Fibroblast of skin of scalp (primary cell): ENCODE results near the gene PELI3.
"Not testable (repeated sequence)": the region's sequence is repeated elsewhere in the genome, so short reads cannot be mapped to it uniquely, and the experiment has no call there.

Source experiments
- DNase-seq: peaks from one replicate; pipeline ENCODE4 v3.0.0-alpha.2; 2013

The PELI3 gene

DNA sequence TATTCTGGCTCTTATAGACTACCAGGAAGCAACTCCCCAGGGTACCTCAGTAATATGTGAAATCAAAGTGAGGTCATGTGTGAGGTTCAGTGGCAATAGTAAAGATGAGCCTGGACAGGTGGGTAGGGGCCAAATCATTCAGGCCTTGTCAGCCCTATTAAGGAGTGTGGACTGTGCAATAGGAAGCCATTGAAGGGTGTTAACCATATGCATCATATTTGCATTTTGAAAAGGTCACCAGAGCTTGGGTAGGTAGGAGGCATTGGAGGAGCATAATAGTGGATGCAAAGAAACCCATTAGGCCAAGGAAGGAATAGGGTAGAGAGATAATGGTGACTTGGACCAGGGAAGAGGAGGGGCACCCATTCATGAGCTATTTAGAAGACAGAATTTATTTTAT is 19.7 kb upstream of the PELI3 start:
- DNase-seq: no peak

DNA sequence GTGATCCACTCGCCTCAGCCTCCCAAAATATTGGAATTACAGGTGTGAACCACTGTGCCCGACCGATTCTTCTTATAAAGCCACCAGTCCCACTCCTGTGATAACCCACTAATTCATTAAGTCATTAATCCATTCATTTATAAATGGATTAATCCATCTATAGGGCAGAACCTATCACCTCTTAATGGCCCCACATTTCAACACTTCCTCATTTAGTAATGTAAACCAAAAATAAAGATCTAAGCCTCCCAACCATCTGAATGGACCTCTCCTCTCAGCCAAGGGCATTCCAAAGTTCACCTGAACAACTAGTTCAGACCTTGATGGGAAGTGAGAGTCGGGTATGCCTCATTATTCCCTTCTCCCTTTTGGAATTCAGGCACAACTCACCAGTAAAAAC is 18.2 kb upstream of the PELI3 start:
- DNase-seq: no peak

DNA sequence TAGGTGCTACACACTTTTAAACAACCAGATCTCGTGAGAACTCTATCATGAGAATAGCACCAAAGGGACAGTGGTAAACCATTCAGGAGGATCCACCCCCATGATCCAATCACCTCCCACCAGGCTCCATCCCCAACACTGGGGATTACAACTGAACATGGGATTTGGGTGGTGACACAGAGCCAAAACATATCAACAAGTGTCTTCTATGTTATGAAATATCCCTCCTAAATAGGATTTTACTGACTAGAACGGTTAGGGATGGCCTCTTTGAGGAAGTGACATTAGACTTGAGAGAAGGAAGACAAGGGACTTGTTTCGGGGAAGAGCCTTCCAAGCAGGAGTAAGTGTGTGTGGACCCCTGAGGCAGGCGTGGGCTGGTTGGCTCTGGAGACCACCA is 16.1 kb upstream of the PELI3 start:
- no peak for DNase-seq

DNA sequence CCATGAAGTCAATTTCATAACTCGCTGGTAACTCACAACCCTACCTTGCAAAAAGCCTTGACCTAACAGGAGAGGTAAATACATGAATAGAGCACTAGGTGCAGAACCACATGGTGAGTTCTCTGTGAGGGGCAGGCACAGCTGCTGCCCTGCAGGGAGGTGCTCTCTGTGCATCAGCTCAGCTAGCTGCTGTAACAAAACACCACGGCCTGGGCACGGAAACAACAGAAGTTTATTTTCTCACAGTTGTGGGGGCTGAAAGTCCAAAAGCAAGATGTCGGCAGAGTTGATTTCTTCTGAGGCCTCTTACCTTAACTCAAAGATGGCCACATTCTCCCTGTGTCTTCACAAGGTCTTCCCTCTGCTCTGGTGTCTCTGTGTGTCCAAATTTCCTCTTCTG is 15.0 kb upstream of the PELI3 start:
- no peak for DNase-seq

DNA sequence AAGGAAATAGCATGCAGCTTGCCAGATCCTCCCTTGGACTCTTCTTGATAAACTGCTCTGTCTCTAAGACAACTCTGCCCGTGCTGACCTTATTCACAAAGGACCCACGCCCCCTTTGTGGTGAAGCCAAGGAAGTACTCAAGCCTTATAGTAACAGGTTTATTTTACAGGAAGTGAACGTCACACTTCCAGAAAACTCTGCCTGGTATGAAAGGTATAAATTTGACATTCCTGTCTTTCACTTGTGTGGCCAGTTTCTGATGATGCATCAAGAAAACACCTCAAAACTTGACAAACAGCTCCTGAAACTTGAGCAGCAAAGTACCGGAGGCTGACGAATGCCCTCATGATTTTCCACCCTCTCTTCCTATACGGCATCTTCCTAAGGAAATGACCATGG is 12.5 kb upstream of the PELI3 start:
- DNase-seq: no peak

DNA sequence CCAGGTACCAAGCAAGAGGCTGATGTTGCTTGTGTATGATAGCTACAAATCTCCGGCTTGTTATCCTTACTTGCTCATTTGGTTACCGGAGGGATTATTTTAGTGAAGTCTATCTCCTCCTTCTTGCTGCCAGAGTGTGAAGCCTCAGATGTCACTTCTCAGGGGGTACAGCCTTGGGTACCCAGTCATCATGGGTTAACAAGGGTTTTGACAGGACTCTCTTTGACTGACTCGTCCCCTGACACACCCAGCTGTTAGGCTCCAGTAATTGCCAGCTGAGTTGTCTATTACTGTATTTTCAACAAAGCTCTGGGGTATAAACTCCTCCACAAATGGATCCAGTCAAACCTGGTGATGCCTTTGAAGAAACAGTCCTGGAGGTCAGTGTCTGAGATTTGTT is 11.9 kb upstream of the PELI3 start:
- DNase-seq: no peak

DNA sequence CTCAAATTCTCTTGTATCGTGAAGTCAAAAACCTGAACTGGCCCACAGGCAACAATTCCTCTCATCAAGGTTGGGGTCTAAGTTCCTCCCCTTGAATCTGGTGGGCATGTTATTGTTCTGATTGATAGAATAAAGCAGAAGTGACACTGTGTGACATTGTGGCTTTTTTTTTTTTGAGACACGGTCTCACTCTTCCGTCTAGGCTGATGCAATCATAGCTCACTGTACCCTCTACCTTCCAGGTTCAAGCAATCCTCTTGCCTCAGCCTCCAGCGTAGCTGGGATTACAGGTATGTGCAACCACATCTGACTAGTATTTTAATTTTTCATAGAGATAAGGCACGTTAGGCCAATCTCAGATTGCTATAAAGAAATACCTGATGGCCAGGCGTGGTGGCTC is 8.9 kb upstream of the PELI3 start:
- DNase-seq: no peak

DNA sequence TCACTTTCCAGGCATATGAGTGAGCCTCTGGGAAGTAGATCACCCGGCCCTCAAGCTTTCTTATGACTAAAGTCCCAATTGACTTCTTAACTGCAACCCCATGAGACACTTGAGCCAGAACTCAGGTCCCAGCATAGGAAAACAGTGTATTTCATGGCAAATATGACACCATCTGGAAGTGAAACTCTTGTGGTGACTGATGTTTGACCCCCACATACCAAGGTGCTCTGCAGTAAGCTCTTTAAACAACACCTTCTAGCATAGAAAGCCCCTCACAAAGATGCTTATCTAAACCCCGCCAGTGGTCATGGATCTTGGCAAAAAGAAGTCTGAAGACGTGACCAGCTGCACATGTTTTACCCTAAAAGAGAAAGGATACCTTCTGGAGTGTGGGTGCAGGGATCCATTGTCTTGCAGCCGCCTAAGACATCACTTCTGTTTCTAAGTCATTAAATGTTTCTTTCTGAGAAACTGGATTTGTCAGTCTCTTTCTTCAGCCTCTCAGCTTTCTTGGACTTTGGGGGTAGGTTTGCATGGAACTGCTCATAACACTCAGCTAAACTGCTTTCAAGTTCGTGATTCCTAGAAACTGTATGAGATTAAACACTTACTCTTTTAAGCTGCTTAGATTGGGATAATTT is 7.4 kb upstream of the PELI3 start:
- no peak for DNase-seq

DNA sequence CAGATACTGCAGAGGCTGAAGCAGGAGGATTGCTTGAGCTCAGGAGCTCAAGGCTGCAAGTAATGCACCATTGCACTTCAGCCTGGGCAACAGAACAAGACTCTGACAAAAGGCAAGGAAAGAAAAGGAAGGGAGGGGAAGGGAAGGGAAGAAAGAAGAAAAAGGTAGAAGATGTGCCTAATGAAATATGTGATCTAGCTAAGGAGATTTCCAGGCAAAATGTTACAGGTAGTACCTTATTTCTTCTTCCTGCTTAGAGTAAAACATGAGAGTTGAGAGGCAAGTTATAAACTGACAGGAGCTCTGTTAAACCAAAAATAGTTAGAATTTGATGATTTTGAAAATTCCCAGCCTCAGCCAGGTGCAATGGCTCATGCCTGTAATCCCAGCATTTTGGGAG is 4.7 kb upstream of the PELI3 start:
- no peak for DNase-seq

DNA sequence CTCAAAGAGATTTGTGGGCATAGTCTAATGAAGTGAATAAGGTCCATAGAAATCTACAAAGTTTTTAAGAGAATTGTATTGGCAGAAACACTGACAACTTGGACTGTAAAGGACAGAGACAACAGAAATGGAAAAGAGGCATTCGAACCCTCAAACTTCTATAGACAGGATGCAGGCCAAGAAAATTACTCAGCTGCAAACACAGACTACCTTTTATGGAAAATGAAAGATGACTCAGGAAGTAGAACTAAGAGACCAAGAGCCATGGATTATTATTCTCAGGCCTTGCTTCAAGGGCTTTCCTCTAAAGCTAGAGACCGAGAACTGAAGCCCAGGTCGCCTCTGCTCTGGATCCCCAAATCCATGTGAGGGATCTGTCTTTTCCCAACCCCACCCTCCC is 3.8 kb upstream of the PELI3 start:
- no peak for DNase-seq

DNA sequence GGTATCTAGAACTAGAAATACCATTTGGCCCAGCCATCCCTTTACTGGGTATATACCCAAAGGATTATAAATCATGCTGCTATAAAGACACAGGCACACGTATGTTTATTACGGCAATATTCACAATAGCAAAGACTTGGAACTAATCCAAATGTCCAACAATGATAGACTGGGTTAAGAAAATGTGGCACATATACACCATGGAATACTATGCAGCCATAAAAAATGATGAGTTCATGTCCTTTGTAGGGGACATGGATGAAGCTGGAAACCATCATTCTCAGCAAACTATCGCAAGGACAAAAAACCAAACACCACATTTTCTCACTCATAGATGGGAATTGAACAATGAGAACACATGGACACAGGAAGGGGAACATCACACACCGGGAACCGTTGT is 2.6 kb upstream of the PELI3 start:
- not testable (repeated sequence) for DNase-seq

DNA sequence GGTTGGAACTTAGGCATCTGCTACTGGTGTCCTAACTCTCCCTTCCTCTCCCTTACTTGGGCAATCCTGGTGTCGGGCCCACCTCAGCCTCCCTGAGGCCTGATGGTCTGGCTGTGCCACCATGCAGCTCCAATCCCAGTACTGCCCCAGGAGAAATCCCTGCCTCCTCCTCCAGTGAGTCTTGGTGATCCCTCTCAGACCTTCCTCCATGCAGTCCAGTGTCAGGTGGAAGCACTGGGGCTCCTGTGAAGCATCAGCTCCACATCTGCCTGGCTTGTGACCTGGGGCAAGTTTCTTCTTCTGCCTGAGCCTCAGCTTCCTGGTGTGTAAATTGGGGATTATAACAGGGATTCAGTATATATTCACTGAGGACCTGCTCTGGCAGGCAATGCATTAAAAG is 1.8 kb upstream of the PELI3 start:
- no peak for DNase-seq

DNA sequence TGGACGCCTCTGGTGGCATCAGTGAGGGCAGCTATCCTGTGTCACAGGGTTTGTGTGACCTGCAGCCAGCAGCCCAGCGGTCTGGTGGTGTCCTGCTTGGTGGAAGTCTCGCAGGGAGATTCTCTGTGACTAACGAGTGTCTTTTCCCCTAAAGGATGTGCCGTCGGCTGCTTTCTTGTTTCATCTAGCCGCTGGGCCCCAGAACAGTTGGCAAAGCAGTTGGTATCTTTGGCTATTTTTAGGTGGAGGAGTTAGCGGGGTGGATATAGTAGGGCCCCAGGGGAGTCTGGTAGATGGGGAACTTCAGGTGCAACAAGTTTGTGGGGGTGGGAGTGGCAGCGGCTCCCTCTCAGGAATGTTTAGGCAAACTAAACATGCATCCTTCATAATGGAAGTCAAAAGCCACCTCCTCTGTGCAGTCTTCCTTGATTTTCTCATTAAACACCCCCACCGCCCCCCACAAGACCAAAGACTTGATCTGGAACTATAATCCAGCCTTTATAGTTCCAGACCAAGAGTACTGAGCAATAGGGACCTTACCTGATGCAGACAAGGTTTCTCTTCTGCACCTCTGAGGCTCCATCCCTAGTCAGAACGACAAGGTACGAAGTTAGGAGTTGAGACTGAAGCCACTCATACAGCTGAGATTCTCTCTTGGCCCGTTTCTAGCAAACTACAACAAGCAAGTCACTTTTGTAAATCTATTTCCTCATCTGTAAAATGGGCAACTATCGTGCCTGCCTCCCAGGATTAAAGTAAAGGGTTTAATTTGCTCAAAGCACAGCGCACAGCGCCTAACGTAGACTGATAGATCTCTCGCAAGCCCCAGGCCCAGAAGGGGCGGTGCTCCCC is 1.1 kb upstream of the PELI3 start:
- DNase-seq: no peak

DNA sequence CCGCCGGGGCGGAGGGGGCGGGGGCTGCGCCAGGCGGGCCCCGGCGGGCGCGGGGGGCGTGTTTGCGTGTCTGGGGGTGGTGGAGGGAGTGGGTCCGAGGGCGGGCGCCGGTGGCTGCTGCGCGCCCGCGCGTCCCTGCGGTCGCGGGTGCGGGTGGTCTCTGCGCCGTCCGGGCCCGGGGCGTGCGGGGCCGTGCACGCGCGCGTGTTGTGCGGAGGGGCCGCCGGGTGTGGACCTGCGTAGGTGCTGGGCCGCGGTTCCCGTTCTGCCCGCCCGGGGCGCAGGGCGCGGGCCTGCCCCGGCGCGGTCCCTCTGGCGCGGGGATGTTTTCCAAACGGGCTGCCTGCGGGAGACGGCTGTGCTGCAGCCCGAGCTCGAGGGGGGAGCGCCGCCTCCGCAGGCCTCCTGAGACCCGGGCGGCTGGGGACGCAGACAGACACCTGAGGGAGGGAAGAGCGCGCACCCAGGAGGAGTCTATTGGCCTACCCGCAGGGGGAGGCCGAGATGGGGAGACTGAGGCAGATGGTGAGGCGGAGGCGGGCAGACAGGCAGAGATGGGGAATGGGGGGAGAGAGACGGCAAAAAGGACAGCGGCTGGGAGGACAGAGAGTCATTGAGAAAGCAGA is 442 bp downstream of the PELI3 start:
- DNase-seq: peak; percentile 22

DNA sequence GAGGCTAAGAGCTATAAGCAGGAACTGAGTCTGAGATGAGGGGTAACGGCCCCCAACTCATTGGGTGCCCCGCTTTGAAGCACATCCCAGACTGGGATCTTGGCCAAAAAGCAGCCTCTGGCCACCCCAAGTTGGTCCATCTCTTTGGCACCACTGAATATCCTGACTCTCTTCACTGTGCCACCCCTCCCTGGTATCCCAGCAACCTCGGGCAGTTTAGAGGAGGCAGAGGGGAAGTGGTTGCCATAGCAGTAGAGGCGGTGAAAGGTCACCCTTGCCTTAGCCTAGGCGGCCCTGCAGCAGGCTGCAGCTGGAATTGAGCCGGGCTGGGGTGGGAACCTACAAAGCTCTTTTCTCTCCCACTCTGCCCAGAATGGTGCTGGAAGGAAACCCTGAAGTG is 1.1 kb downstream of the PELI3 start:
- no peak for DNase-seq

DNA sequence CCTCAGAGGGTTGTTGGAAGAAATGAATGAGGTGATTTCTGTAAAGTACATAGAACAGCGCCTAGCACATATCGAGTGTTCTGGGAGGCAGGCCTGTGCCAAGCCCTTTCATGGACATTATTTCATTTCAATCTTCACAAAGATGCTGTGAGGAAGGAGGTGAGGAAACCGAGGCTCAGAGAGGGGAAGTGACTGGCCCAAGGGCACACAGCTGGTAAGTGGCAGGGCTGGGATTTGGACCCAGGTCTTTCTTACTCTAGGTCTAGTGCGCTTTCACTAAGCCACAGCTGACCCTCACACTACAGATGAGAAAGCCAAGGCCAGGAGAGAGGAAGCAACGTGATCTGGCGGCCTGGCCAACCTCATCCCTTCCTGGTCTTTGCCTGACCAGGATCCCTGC is 2.0 kb downstream of the PELI3 start:
- DNase-seq: no peak

DNA sequence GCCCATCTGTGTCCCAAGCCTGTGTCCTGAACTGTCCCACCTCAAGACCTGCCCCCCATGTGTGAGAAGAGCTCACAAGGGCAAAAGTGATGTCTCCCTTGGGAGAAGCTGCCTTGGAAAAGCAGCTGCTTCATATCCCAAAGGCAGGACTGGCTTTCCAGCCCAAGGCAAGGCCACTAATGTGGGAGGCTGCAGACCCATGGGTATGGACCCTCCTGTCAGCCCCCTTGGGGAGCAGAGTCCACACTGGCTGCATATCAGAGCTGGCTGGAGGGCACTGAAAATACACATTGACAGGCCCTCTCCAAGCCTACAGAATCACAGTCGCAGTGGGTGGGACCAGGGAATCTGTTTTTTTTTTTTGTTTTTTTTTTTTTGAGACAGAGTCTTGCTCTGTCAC is 2.7 kb downstream of the PELI3 start:
- DNase-seq: no peak

DNA sequence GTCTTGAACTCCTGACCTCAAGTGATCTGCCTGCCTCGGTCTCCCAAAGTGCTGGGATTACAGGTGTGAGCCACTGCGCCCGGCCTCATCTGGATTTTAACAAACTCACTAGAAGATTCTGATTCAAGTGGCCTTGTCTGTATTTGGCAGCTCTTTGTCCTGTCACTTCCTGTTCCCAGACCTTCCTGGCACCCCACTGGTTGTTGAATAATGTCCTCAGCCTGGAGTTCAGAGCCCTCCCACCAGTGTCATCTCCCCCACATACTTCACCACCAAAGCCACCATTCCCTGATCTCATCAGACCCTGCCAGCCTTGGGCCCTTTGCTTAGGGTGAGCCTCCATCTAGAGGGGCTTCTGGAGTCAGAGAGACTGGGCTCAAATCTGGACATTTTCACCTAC is 3.3 kb downstream of the PELI3 start:
- DNase-seq: no peak

DNA sequence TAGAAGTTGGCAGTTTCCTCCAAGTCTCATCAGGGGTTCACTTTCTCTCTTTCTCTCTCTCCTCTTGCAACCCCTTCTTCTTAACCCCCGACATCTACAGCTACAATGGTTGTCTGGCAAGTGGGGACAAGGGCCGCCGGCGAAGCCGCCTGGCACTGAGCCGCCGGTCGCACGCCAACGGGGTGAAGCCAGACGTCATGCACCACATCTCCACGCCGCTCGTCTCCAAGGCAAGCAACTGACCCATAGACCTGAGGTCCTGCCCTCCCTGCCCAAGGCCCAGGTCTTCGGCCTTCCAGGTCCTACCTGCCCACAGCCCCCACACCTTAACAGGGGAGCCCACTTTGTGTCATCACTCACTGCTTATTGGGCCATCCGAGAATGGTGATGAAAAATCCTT is 4.4 kb downstream of the PELI3 start:
- DNase-seq: no peak

DNA sequence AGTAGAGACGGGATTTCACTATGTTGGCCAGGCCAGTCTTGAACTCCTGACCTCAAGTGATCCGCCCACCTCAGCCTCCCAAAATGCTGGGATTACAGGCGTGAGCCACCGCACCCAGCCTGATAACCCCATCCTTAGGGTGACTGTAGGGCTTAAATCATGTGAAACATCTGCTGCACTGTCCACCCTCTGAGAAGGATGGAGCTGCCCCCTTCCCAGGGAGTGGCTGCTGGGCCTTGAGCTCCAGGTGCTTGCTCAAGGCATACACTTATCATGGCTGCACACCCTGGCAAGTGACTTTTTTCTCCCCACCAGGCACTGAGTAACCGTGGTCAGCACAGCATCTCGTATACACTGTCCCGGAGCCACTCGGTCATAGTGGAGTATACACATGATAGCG is 5.3 kb downstream of the PELI3 start:
- no peak for DNase-seq

DNA sequence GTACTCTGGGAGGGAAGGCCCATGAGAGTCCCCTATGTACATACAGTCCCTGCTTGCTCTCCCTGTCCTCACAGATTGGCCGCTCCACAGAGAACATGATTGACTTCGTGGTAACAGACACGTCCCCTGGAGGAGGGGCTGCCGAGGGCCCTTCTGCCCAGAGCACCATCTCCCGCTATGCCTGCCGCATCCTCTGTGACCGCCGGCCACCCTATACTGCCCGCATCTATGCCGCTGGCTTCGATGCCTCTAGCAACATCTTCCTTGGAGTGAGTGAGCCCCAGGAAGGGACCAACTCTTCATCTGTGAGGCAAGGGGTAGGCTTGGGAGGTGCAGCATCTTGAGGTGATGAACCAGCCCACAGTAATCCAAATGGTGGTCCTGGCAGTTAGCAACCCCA is 6.5 kb downstream of the PELI3 start:
- no peak for DNase-seq

DNA sequence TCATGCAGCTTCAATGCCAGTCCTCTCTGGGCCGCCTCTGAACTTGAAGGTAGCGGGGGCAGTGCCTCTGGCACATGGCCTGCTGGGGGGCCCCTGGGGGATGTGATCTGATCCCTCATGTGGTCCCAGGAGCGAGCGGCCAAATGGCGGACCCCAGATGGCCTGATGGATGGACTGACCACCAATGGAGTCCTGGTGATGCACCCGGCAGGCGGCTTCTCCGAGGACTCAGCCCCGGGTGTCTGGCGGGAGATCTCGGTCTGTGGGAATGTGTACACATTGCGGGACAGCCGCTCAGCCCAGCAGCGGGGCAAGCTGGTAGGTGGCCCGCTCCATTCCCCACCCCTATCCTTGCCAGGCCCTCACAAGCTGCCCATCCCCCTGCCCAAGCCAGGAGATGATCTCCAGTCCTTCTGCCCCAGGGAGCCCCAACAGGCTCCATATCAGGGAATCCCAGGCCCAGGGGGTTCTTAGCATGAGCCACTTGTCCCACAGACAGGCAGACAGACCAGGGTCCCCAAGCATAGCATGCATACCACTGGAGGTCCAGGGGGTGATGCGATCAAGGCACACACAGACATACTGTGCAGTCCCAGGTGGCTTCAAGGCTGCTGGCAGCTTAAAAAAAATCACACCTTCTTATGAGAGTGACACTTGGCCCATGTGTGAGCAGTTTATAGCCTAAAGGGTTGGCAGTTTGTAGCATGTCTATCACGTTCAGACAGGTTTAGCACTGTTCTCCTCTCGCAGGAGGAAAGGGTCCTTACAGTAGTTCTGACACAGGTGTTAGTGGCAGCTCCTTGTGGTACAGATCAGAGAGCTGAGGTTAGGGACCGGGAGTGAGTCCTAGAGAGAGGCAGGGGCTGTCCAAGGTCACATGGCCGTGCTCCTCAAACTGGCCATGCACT is 7.2 kb downstream of the PELI3 start:
- DNase-seq: no peak
